ENCODE data around the gene CELSR1.

Gene CELSR1

GRCh38 chr22:46428602-46429324 lies 108.7 kb downstream of the CELSR1 start:
- DNase-seq (ENCODE audit: insufficient read length): no peak
- no peak for FAIRE-seq
- TF ChIP-seq POLR2A (IDR thresholded peaks at IDR 0.05; ENCODE audit: low read depth, low read length) (no peak), TAF1 (IDR thresholded peaks at IDR 0.05; ENCODE audit: borderline replicate concordance, low read depth, low read length) (no peak), POLR2AphosphoS5 (IDR thresholded peaks at IDR 0.05; ENCODE audit: low read depth, low read length) (no peak)

GRCh38 chr22:46428171-46428570 lies 109.2 kb downstream of the CELSR1 start:
- DNase-seq (ENCODE audit: insufficient read length): no peak
- TF ChIP-seq POLR2AphosphoS5 (IDR thresholded peaks at IDR 0.05; ENCODE audit: low read depth, low read length) (no peak), POLR2A (IDR thresholded peaks at IDR 0.05; ENCODE audit: low read depth, low read length) (no peak), TAF1 (IDR thresholded peaks at IDR 0.05; ENCODE audit: borderline replicate concordance, low read depth, low read length) (no peak)
- FAIRE-seq: no peak

- no peak for DNase-seq (ENCODE audit: insufficient read length)
- no peak for FAIRE-seq
Observed at GRCh38 chr22:46425016-46425415, 112.4 kb downstream of the CELSR1 start.

GRCh38 chr22:46424496-46424895 lies 112.9 kb downstream of the CELSR1 start:
- DNase-seq (ENCODE audit: insufficient read length): no peak
- TF ChIP-seq POLR2A (IDR thresholded peaks at IDR 0.05; ENCODE audit: low read depth, low read length): no peak
- TF ChIP-seq TAF1 (IDR thresholded peaks at IDR 0.05; ENCODE audit: borderline replicate concordance, low read depth, low read length): no peak
- no peak for TF ChIP-seq POLR2AphosphoS5 (IDR thresholded peaks at IDR 0.05; ENCODE audit: low read depth, low read length)
- FAIRE-seq: no peak

More at GRCh38 chr22:46425016-46425415, 112.4 kb downstream of the CELSR1 start:
- TF ChIP-seq POLR2AphosphoS5 (IDR thresholded peaks at IDR 0.05; ENCODE audit: low read depth, low read length): no peak
- TF ChIP-seq TAF1 (IDR thresholded peaks at IDR 0.05; ENCODE audit: borderline replicate concordance, low read depth, low read length): no peak
- no peak for TF ChIP-seq POLR2A (IDR thresholded peaks at IDR 0.05; ENCODE audit: low read depth, low read length)

GRCh38 chr22:46422896-46423295 lies 114.5 kb downstream of the CELSR1 start:
- DNase-seq (ENCODE audit: insufficient read length) (no peak), FAIRE-seq (no peak)
- TF ChIP-seq TAF1 (IDR thresholded peaks at IDR 0.05; ENCODE audit: borderline replicate concordance, low read depth, low read length) (no peak), POLR2AphosphoS5 (IDR thresholded peaks at IDR 0.05; ENCODE audit: low read depth, low read length) (no peak), POLR2A (IDR thresholded peaks at IDR 0.05; ENCODE audit: low read depth, low read length) (no peak)

GRCh38 chr22:46421267-46421666 lies 116.2 kb downstream of the CELSR1 start:
- FAIRE-seq (peak; percentile 62), DNase-seq (ENCODE audit: insufficient read length) (no peak)
- TF ChIP-seq POLR2A (IDR thresholded peaks at IDR 0.05; ENCODE audit: low read depth, low read length): no peak
- TF ChIP-seq TAF1 (IDR thresholded peaks at IDR 0.05; ENCODE audit: borderline replicate concordance, low read depth, low read length): no peak
- no peak for TF ChIP-seq POLR2AphosphoS5 (IDR thresholded peaks at IDR 0.05; ENCODE audit: low read depth, low read length)

- TF ChIP-seq POLR2A (IDR thresholded peaks at IDR 0.05; ENCODE audit: low read depth, low read length): no peak
- no peak for TF ChIP-seq POLR2AphosphoS5 (IDR thresholded peaks at IDR 0.05; ENCODE audit: low read depth, low read length)
- TF ChIP-seq TAF1 (IDR thresholded peaks at IDR 0.05; ENCODE audit: borderline replicate concordance, low read depth, low read length): no peak
- DNase-seq (ENCODE audit: insufficient read length) (no peak), FAIRE-seq (no peak)
Observed at GRCh38 chr22:46419754-46420571, 117.5 kb downstream of the CELSR1 start.

GRCh38 chr22:46418827-46419226 lies 118.6 kb downstream of the CELSR1 start:
- TF ChIP-seq POLR2AphosphoS5 (IDR thresholded peaks at IDR 0.05; ENCODE audit: low read depth, low read length) (no peak), TAF1 (IDR thresholded peaks at IDR 0.05; ENCODE audit: borderline replicate concordance, low read depth, low read length) (no peak), POLR2A (IDR thresholded peaks at IDR 0.05; ENCODE audit: low read depth, low read length) (no peak)
- DNase-seq (ENCODE audit: insufficient read length): no peak
- FAIRE-seq: no peak

GRCh38 chr22:46417769-46418168 lies 119.7 kb downstream of the CELSR1 start:
- FAIRE-seq (no peak), DNase-seq (ENCODE audit: insufficient read length) (no peak)
- TF ChIP-seq POLR2A (IDR thresholded peaks at IDR 0.05; ENCODE audit: low read depth, low read length) (no peak), POLR2AphosphoS5 (IDR thresholded peaks at IDR 0.05; ENCODE audit: low read depth, low read length) (no peak), TAF1 (IDR thresholded peaks at IDR 0.05; ENCODE audit: borderline replicate concordance, low read depth, low read length) (no peak)

GRCh38 chr22:46416891-46417580 lies 120.4 kb downstream of the CELSR1 start:
- TF ChIP-seq POLR2A (IDR thresholded peaks at IDR 0.05; ENCODE audit: low read depth, low read length): no peak
- no peak for DNase-seq (ENCODE audit: insufficient read length)
- FAIRE-seq: no peak

GRCh38 chr22:46416520-46416871 lies 120.9 kb downstream of the CELSR1 start:
- TF ChIP-seq POLR2AphosphoS5 (IDR thresholded peaks at IDR 0.05; ENCODE audit: low read depth, low read length) (no peak), TAF1 (IDR thresholded peaks at IDR 0.05; ENCODE audit: borderline replicate concordance, low read depth, low read length) (no peak), POLR2A (IDR thresholded peaks at IDR 0.05; ENCODE audit: low read depth, low read length) (no peak)
- FAIRE-seq (no peak), DNase-seq (ENCODE audit: insufficient read length) (no peak)

Measured in GM12892 (cell line).